Globus pallidus (tissue), 1 donor: ENCODE measurements around the gene DAZAP1.

Experiments
- DNase-seq: peaks from one replicate; pipeline ENCODE4 v3.0.0-alpha.2; 2015; ENCODE audit warnings: low spot score

Gene DAZAP1

DNA sequence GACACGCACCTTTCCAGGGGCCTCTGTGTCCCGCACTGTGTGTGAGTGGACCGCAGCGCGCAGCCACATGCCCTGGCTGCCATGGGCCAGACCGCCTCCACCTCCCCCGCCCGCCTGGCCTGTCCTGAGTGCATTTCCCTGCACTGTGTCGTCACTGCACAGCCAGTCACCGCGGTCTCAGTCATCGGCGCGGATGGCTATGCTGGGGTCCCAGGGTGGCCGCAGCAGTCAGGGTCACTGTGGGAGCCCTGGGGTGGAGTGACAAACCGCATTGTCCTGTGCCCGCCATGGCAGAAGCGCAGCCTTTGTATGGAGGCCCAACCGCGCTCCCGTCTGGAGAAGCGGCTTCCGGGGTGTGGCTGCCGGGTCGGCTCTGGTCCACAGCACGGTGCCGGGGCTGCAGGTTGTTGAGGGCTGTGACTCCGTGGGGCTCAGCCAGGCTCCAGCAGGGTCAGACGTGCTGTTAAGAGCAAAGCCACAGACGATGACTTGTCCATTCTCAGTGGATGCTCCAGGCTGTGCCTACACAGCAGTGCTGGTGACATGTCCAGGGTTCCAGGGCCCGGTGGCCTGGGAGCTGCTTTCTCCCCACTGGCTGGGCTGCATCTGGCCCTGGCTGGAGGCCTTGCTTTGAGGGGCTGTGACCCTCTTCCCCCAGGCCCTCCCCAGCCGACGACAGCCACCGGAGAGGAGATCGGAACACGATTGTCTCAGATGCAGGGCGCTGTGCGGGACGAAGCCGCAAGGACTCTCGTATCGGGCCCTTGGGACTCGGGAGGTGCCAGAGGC lies 30.0 kb upstream of the DAZAP1 start:
- DNase-seq: no peak

DNA sequence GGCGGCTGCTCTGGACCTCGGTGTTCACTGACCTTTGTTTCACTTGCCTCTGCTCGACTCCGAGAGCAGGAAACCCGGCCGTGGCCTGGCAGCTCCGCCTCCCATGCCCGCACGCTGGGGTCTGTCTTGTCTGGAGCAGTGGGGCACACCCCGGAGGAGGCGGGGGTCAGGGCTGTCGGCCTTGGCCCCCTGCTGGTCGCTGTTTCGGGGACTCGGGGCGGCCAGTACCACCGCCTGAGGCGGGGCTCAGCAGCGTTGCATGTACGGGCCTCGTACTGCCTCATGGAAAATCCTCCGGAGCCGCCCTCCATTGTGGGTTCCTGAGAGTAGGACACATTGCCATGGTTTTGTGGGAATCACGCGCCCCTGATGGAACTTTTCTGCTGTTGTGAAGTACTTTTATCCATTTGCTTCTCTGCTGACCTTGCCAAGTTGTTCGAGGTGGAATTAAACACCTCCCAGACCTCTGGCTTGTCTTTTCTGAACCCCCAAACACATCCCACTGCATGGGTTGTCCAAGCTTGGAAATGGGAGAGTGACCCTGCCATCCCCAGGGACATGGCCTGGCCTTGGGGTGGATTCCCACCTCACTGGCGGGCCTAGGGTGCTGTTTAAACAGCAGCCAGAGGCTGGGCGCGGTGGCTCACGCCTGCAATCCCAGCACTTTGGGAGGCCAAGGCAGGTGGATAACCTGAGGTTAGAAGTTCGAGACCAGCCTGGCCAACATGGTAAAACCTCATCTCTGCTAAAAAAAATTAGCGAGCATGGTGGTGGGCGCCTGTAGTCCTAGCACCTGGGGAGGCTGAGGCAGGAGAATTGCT lies 29.2 kb upstream of the DAZAP1 start:
- no peak for DNase-seq

GRCh38 chr19:1379126-1379905 lies 28.1 kb upstream of the DAZAP1 start:
- DNase-seq: no peak

GRCh38 chr19:1379961-1380489 lies 27.4 kb upstream of the DAZAP1 start:
- DNase-seq: no peak

GRCh38 chr19:1382250-1382649 lies 25.1 kb upstream of the DAZAP1 start:
- no peak for DNase-seq

- no peak for DNase-seq
Measured at GRCh38 chr19:1383017-1383311, 24.4 kb upstream of the DAZAP1 start.

GRCh38 chr19:1383312-1384084 lies 23.9 kb upstream of the DAZAP1 start, which contains the start of gene NDUFS7:
Gene NDUFS7, plus strand, starts transcription at chr19:1383907. Its CDS starts 20 bp downstream, at chr19:1383927.
- DNase-seq: peak; percentile 91

DNA sequence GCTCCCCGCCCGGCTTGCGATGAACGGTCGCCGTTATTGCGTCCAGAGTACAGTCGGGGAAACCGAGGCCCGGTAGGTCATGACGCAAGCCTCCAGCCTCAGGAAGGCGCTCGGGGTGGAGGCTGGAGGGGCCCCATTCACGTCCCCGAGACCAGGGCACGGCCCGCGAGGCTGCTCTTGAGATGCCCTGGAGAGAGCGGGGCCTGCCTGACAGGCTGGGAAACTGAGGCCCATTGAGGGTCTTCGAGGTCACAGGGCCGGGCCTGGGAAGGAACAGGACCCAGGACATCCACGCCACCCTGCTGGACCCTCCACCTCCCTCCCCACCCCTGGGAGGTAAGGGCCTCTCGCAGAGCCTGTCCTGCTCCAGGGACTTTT lies 23.3 kb upstream of the DAZAP1 start:
- no peak for DNase-seq

DNA sequence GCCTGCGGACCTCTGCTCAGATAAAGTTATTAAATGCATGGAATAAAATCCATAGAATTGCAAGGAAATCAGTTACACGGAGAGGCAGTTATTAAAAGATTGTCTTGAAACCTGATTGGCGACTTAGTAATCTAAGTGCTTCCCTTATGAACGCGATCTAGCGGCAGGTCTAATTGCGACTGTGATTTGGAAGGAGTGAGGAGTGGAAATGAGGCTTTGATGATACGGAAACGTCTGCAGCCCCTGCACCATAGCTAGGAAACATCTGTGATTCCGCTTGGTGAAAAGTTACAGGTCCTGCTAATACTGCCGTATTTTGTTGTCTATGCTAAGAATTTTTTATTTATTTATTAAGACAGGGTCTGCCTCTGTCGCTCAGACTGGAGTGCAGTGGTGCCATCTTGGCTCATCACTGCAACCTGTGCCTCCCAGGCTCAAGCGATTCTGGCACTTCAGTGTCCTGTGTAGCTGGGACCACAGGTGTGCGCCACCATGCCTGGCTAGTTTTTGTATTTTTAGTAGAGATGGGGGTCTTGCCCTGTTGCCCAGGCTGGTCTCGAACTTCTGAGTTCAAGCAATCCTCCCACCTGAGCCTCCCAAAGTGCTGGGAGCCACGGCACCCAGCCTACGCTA lies 22.8 kb upstream of the DAZAP1 start:
- no peak for DNase-seq

- no peak for DNase-seq
Measured at GRCh38 chr19:1385816-1386215, 21.6 kb upstream of the DAZAP1 start.

- no peak for DNase-seq
Measured at GRCh38 chr19:1386945-1387683, 20.3 kb upstream of the DAZAP1 start.

DNA sequence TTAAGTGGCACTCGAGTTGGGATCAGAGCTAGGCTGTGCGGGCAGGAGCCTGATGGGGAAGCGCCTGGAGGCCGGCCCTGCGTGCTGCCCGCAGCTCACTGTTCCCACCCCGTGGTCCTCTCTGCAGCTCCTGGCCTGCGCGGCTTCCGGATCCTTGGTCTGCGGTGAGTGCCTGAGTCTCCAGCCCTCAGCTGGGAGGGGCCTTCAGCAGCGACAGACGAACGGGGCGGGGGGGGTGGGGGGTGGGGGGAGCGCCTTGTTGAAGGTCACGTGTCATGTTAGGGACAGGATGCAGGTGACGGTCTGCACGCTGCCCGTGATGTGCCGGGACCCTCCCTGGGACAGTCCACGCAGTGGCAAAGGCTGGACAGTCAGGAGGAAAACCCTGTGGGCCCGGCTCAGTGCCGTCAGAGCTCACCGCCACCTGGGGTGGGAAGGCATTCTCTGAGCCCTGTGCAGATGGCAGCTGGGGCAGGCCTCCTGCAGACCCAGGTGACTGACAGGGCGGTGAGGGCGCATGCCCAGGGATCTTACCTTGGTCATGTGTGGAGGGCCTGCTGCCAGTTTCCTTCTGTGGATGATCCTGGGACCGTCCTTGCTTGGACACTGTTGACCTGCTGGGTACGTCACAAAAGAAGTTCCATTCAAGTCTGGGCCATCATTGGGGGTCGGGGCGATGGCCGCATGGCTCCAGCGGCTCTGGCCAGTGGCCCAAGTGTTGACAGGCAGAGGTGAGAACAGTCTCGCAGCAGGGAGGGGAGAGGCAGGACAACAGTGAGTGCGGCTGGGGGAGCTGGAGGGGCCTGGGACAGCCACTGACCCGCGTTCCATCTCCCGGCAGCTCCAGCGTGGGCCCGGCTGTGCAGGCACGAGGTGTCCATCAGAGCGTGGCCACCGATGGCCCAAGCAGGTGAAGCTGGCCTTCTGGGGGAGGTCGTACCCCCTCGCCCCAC lies 19.4 kb upstream of the DAZAP1 start:
- no peak for DNase-seq

- DNase-seq: no peak
Measured at GRCh38 chr19:1388637-1389026, 18.8 kb upstream of the DAZAP1 start.

- DNase-seq: peak; percentile 93
Measured at GRCh38 chr19:1389033-1389940, 18.1 kb upstream of the DAZAP1 start.

DNA sequence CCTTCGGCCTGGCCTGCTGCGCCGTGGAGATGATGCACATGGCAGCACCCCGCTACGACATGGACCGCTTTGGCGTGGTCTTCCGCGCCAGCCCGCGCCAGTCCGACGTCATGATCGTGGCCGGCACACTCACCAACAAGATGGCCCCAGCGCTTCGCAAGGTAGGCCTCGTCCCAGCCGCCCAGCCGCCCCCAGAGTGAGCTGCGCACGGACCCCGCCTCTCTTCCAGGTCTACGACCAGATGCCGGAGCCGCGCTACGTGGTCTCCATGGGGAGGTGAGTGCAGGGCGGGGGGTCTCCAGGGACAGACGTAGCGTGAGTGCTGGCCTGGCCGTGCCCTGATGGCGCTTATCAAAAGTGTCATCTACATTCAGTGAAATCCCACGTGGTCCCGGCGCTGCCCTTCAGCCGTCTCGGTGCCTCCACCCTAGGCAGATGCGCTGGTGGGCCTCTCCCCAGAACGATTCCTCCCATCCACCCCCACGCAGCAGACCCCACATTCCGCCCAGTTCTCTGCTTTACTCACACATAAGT lies 16.4 kb upstream of the DAZAP1 start:
- DNase-seq: no peak

DNA sequence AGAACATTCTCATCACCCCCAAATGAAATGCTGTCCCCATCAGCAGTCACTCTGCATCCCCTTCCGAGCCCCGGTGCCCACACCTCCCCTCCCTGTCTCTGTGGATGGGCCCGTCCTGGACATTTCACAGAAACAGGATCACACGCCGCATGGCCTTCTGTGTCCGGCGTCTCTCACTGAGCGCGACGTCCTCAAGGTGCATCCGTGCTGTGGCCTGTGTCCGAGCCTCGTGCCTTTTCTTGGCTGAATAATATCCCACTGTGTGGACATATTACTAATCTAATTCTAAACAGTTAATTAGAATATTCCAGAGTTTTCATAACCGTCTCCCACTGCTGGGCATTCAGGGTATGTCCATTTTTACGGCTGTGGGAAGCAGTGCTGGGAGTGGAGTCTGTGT lies 15.0 kb upstream of the DAZAP1 start:
- no peak for DNase-seq

GRCh38 chr19:1392939-1393530 lies 14.4 kb upstream of the DAZAP1 start:
- DNase-seq: no peak

DNA sequence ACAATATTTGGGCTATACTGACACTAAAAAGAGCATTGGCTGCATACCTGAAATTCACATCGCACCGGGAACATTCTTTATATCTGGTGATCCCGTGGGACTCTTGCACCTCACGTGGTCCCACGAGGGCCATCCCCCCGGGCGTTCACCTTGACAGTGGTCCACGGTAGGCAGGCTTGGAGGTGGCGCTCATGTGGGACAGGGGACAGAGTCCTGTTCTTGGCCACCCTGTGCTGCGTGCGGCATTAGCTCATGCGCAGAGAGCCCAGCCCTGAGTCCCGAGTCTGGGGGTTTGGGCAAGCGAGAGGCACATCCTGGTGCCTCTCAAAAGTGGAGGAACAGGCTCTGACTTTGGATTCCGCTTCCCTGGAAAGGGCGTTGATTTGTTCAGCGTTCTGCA lies 13.5 kb upstream of the DAZAP1 start:
- DNase-seq: no peak
